Right lung (tissue), 5 donors: ENCODE measurements around the gene MEPCE. TPM values are rescaled to one million over a fixed set of nuclear protein-coding genes. Genes with fewer than 3 reads are reported as not detected.

ENCODE experiments used
- DNase-seq, 2 donors: peaks; one replicate each; pipeline ENCODE4 v3.0.0-alpha.2; 2013
- polyA plus RNA-seq, 5 donors: library from polyadenylated mRNA; unstranded; fragments of 120-200 nt; gene quantifications; one replicate each; pipeline versions ENCODE4 v1.2.1 to v1.2.3, GENCODE V29; 2013; ENCODE audit warnings: inconsistent platforms in 1 of 5, low replicate concordance in 1 of 5; ENCODE audit not compliant: insufficient read length in 5 of 5, insufficient read depth in 1 of 5

The MEPCE gene
- polyA plus RNA-seq, 5 donors: 39.7 to 51.2 (median 43.3) TPM

GRCh38 chr7:100455206-100455605, 25.6 kb downstream of the MEPCE start:
- no peak for DNase-seq

- no peak for DNase-seq
Measured at GRCh38 chr7:100456562-100456961, 26.9 kb downstream of the MEPCE start.

- DNase-seq: no peak
Measured at GRCh38 chr7:100457033-100457432, 27.4 kb downstream of the MEPCE start.

GRCh38 chr7:100464210-100464660, 34.6 kb downstream of the MEPCE start, which contains the start of gene SPACDR:
SPACDR (minus strand) TSS chr7:100464260; CDS start chr7:100464025, 235 bp downstream.
- DNase-seq: no peak

DNA sequence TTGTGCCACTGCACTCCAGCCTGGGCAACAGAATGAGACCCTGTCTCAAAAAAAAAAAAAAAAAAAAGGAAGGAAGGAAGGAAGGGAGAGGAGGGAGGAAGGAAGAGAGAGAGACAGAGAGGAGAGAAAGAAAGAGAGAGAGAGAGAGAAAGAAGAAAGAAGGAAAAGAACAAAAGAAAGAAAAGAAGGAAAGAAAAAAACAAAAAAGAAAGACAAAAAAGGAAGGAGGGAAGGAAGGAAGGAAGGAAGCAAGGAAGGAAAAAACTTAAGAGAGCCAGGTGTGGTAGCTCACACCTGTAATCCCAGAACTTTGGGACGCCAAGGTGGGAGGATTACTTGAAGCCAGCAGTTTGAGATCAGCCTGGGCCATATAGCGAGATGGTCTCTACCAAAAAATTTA, 35.2 kb downstream of the MEPCE start:
- DNase-seq: no peak

- no peak for DNase-seq
Measured at GRCh38 chr7:100465299-100465698, 35.7 kb downstream of the MEPCE start.

DNA sequence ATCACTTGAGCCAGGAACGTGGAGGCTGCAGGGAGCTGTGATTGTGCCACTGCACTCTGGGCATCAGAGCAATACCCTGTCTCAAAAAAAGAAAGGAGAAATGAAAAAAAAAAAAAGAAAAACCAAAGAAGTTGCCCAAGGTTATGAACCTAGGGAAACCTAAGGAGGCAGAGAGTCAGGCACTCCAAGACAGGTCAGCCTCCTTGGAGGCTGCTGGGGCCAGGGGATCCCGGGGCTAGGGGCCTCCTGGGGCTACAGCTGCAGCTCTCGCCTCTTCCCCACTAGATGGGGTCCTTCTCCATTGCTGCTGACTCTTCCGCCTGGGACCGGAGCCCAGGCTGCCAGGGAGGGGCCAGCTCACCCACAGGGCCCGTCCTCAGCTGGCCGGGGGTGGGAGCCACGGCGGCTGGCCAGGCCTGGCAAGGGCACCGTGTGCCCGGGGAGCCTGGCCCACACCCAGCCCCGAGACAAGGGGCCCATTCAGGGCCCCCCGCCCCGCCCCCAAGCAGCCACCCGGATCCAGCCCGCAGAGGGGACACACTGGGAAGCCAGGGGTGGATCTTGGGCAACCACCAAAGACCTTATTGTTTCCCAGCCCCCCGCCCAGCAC, 36.2 kb downstream of the MEPCE start:
- peak; percentile 80 to 81 for DNase-seq

DNA sequence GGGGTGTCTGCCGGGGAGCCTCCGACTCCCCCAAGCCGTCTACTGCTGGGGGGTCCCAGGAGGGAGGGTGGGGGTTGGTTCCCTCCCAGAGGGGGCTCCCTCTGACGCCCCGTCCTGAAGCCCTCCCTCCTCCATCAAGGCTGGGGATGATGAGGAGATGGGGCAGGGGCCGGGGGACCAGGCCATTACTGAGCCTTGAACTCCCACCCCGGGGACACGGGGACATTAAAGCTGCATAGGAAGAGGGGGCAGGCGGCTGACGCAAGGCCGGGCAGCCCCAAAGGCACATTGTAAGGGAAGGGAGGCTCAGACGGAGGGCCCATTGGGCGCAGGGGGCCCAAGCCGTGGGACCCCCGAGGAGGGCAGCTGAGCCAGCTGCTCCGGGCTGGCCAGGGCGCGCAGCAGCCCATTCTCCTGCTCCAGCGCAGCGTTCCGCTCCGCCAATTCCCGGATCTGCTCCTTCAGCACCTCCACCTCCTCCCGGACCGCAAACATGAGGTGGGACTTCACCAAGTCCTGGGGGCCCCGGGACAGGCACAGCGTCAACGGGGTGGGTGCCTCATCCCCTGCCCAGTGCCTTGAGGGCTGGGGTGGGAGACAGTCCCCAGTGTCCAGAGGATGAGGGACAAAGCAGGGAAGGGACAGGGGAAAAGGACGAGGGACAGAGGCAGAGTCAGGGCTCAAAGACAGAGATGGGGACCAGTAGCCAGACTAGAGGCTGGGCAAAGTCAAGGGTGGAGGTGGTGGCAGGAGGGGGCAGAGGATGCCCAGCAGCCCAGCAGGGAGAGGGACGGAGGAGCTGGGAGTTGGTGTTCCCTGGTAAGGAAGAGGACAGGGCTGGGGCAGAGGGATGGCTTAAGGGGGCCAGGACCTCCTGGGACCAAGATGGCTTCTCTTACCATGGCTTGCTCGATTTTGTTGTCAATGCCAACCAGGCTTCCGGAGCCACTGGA, 37.3 kb downstream of the MEPCE start:
- DNase-seq: no peak

GRCh38 chr7:100467638-100468373, 38.2 kb downstream of the MEPCE start:
- DNase-seq: peak in 1 of 2 donors; percentile 64

DNA sequence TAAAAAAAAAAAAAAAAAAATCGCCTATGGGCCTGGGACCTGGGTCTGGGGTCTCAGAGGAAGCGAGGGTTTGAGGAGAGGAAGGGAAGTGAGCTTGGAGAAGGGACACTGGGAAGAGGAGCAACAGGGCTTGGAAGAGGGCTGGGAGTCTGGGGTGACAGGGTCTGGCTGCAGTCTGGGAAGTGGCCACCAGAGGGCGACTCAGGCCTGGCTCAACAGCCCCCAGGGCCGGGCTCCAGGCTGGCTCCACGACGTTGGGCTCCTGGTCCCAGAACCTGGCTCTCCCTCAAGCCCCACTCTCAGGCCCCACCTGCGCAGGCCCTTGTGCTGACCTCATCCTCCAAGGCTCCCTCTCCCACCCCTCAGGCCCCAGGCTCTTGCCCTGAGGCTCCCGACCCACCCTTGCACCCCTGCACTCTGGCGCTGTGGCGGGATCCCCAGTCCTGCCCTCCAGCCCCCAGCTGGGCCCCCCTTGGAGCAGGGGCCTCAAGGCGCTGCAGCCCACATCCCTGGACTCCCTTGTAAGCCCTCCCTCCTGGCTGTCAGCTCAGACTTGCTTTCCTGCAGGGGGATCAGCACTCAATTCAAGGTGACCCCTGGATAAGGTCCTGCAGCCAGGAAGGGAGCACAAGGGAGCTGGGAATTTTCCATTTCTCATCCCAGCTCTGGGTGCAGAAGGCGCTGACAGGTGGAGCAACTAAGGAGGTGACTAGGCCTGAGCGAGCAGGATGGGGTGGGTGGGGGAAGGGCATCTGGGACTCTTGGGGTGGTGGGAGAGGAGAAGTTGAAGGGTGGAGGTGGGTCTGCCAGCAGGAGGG, 39.8 kb downstream of the MEPCE start:
- peak; percentile 70 to 76 for DNase-seq

DNA sequence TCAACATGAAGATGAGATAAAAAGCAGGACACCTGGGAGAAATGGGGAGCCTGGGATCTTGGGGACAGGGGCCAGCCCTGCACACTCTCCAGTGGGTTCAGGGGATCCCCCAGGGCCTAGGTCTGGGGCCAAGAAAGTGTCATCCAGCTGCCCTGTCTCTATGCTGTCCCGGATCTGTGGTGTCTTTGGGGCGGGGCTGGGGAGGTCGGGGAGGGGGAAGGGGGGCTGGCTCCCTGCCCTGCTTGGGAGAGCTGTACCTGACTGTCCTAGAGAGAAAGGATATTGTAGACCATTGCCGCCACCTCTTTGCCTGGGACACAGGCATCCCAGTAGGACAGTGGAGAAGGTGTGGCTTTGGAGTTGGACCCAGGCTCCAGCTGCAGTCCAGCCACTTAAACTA, 41.4 kb downstream of the MEPCE start:
- DNase-seq: no peak

GRCh38 chr7:100472121-100472851, 42.7 kb downstream of the MEPCE start:
- DNase-seq: no peak

- no peak for DNase-seq
Measured at GRCh38 chr7:100472854-100473499, 43.3 kb downstream of the MEPCE start.

GRCh38 chr7:100475549-100475948, 45.9 kb downstream of the MEPCE start:
- no peak for DNase-seq

DNA sequence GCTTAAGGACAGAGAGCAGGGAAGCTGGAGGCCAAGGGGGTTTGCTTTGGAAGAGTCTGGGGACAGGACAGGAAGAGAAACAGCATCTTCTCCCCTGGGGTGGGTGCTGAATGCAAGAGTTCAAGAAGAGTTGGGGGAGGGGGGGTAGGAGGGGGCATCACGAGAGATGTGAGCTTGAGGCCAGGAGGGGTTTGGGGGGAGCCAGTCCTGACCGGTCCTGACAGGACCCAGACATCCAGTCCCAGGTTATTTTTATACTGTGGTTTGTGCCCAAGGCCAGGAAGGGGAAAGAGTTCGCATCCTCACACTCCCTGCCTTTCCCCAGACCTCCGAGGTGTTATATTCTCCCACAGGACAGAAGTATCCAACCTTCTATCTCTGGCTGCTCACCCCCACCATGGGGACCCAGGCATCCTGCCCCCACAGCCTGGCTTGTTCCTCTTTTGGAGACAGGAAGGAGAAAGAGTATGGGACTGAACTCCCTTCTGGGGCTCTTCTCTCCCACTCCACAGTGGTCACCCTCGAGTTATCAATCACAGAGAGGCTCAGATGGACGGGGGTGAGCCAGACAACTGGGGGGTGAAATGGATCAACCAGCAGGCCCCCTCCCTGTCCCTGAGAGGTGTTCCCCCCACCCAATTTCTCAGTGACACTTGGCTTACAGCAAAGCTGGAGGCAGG, 46.6 kb downstream of the MEPCE start:
- DNase-seq: no peak

GRCh38 chr7:100476903-100477870, 47.6 kb downstream of the MEPCE start:
- no peak for DNase-seq

DNA sequence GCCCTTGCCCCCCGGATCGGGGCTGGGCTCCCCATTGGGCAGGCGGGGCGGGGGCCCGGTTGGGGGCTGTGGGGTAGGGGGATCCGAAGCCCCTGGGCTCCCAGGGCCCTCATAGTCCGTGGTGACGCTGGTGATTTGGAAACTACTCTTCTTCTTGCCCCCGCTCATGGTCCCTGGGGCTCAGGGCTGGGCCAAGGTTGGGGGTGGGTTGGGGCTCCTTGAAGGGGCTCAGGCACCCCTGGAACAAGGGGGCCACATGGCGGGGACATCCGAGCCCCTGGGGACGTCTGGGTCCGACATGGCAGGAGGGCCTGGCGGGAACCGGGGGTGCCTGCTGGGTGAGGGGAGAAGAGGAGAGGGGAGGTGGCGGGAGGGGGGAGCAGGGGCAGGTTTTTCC, 48.2 kb downstream of the MEPCE start:
- DNase-seq: no peak
